K562 (cell line): ENCODE data around the gene DHCR24. TPM values are rescaled to one million over a fixed set of nuclear protein-coding genes. Genes with fewer than 3 reads are reported as not detected.

Source experiments
- ATAC-seq: fragments of 200-7000 bp; cut with Tn5 transposase; 3 replicates; pipeline ENCODE4 v1.9.1; 2020; ENCODE audit warnings: moderate library complexity
- BruUV-seq: library from RNA; stranded (reverse); fragments of 400-500 nt; replicated peaks from 2 replicates; lab custom pipeline; 2021; lab: Mats Ljungman, UMichigan
- CTCF ChIA-PET: fragments of 300-600 bp; formaldehyde crosslinking; extraction: SDS; loops from one replicate; lab custom pipeline; 2021; ENCODE audit warnings: low intra/inter-chr PET ratio; lab: Yijun Ruan, JAX
- POLR2A ChIA-PET: fragments of 300-600, 350-650 bp; sonication (Branson Sonifier 250); formaldehyde crosslinking; extraction: SDS; loops from one replicate; lab custom pipeline; 2021; ENCODE audit warnings: antibody characterized with exemption, inconsistent platforms; lab: Yijun Ruan, JAX
- DNase-seq, 4 experiments: peaks; one replicate each; pipeline versions ENCODE4 v3.0.0 to v3.0.0-alpha.2; 2011 to 2018; ENCODE audit warnings: low spot score in 3 of 4, mixed read lengths in 3 of 4; ENCODE audit errors: extremely low read depth in 1 of 4
- FAIRE-seq: peaks from 2 replicates; lab custom pipeline; 2011; peaks lifted over from hg19 to GRCh38; lab: Jason Lieb, UNC
- H2AFZ ChIP-seq: 2 replicates; pipeline ENCODE4 v1.6.0; 2011; ENCODE audit warnings: low read depth, low read length, control low read depth, inconsistent platforms
- H3K27ac ChIP-seq: fragments of 200-600 bp; 3 replicates; pipeline ENCODE4 v1.8.0; 2011; ENCODE audit warnings: low read depth, mild to moderate bottlenecking, control low read depth, inconsistent platforms, low read length, moderate library complexity, mixed read lengths; ENCODE audit errors: extremely low read depth
- H3K27me3 ChIP-seq, 2 experiments: fragments of 300-600 bp in 1 of 2; 2 replicates in 1 of 2; 3 replicates in 1 of 2; pipeline versions ENCODE4 v1.6.0 to v1.8.0; 2011; ENCODE audit warnings: inconsistent platforms in 2 of 2, low read length in 2 of 2, mild to moderate bottlenecking in 1 of 2, mixed read lengths in 1 of 2, moderate library complexity in 1 of 2; ENCODE audit not compliant: control insufficient read depth in 2 of 2, insufficient read depth in 2 of 2
- H3K36me3 ChIP-seq: fragments of 300-600 bp; 3 replicates; pipeline ENCODE4 v1.8.0; 2011; ENCODE audit warnings: mild to moderate bottlenecking, low read length, inconsistent platforms; ENCODE audit not compliant: control insufficient read depth, insufficient read depth
- H3K4me1 ChIP-seq, 2 experiments: fragments of 200-600 bp in 1 of 2; replicated peaks in 1 of 2; 2 replicates in 1 of 2; 3 replicates in 1 of 2; pipeline versions ENCODE4 v1.5.1 to v1.8.0; 2011; ENCODE audit warnings: inconsistent platforms in 2 of 2, low read length in 2 of 2, mild to moderate bottlenecking in 1 of 2, mixed read lengths in 1 of 2, moderate library complexity in 1 of 2; ENCODE audit not compliant: control insufficient read depth in 2 of 2, insufficient read depth in 2 of 2
- H3K4me2 ChIP-seq: 2 replicates; pipeline ENCODE4 v1.6.1; 2011; ENCODE audit warnings: low read length, control low read depth, inconsistent platforms, mixed read lengths; ENCODE audit not compliant: insufficient read depth
- H3K4me3 ChIP-seq: fragments of 200-600 bp; sonication (generic), shearing (Covaris generic); 2 replicates; pipeline ENCODE4 v1.5.1; 2016; ENCODE audit warnings: control low read depth, inconsistent platforms
- H3K79me2 ChIP-seq: fragments of 200-600 bp; 3 replicates; pipeline ENCODE4 v1.8.0; 2011; ENCODE audit warnings: low read length, inconsistent platforms; ENCODE audit not compliant: control insufficient read depth, insufficient read depth
- H3K9ac ChIP-seq, 2 experiments: 2 replicates each; pipeline versions ENCODE4 v1.6.0 to v1.6.1; 2011; ENCODE audit warnings: low read depth in 2 of 2, low read length in 2 of 2, control low read depth in 1 of 2, inconsistent platforms in 1 of 2, mild to moderate bottlenecking in 1 of 2, mixed read lengths in 1 of 2; ENCODE audit not compliant: insufficient read depth in 1 of 2
- H3K9me1 ChIP-seq: one replicate; pipeline ENCODE4 v1.6.0; 2011; ENCODE audit warnings: inconsistent platforms, mild to moderate bottlenecking, low read length, moderate library complexity; ENCODE audit not compliant: control insufficient read depth, insufficient read depth
- H3K9me3 ChIP-seq: replicated peaks from 2 replicates; pipeline ENCODE4 v1.5.1; 2011; ENCODE audit warnings: low read depth, low read length, inconsistent platforms; ENCODE audit not compliant: control insufficient read depth, insufficient read depth
- H4K20me1 ChIP-seq: replicated peaks from 2 replicates; pipeline ENCODE4 v1.6.1; 2011; ENCODE audit warnings: low read length, inconsistent platforms, mixed read lengths; ENCODE audit not compliant: control insufficient read depth, insufficient read depth
- CAMTA2 ChIP-seq: fragments of 250-450 bp; sonication (Bioruptor Pico); conservative IDR thresholded peaks from 2 replicates; pipeline ENCODE4 v1.5.1; 2022
- FOSL1 ChIP-seq: fragments of 200-800 bp; sonication (Bioruptor generic); conservative IDR thresholded peaks from 2 replicates; pipeline ENCODE4 v1.6.1; 2016; ENCODE audit warnings: missing genetic modification characterization, missing compliant biosample characterization
- FOXK1 ChIP-seq: sonication (generic); formaldehyde crosslinking; IDR thresholded peaks from 2 replicates; pipeline ENCODE4 v1.8.0; 2022; ENCODE audit warnings: missing genetic modification reagents, mild to moderate bottlenecking, borderline replicate concordance
- GATAD2A ChIP-seq: fragments of 450-650 bp; IDR thresholded peaks from 2 replicates; pipeline ENCODE4 v1.6.1; 2017
- HIVEP1 ChIP-seq: fragments of 250-450 bp; sonication (Bioruptor Pico); IDR thresholded peaks from 2 replicates; pipeline ENCODE4 v1.4.0; 2020; ENCODE audit warnings: mild to moderate bottlenecking
- HNRNPL ChIP-seq: fragments of 200-400 bp; formaldehyde crosslinking; IDR thresholded peaks from 2 replicates; pipeline ENCODE4 v1.6.1; 2017; ENCODE audit warnings: low read depth, mild to moderate bottlenecking, low read length
- NCOA2 ChIP-seq, 2 experiments: fragments of 450-650 bp; IDR thresholded peaks; 2 replicates each; pipeline ENCODE4 v1.6.1; 2018; ENCODE audit warnings: mild to moderate bottlenecking in 2 of 2, moderate library complexity in 1 of 2; ENCODE audit not compliant: partially characterized antibody in 2 of 2
- ZNF184 ChIP-seq: sonication (generic); formaldehyde crosslinking; IDR thresholded peaks from 2 replicates; pipeline ENCODE4 v1.5.0; 2020; ENCODE audit warnings: missing genetic modification reagents
- ZNF764 ChIP-seq: fragments of 250-450 bp; sonication (Bioruptor Pico); IDR thresholded peaks from 2 replicates; pipeline ENCODE4 v1.4.0; 2020; ENCODE audit warnings: low read depth, mild to moderate bottlenecking, moderate library complexity
- WGBS: fragments of 100-300 bp; shearing (Covaris generic); methylation state at CpG from one replicate; pipeline ENCODE4 v1.1.6; 2016; ENCODE audit warnings: low coverage, mixed read lengths; ENCODE audit not compliant: insufficient coverage; ENCODE audit errors: missing lambda C conversion rate; 5-methylcytosine and 5-hydroxymethylcytosine counted together
- in situ Hi-C: fragments of 300-500 bp; cut with MboI; formaldehyde crosslinking; loops from 4 replicates; pipeline ENCODE4 v1.15.0; 2018; ENCODE audit warnings: inconsistent platforms, mixed read lengths
- intact Hi-C: fragments of 100-400 bp; cut with micrococcal nuclease; formaldehyde crosslinking; loops from 2 replicates; pipeline ENCODE4 v1.14.2; 2022
- polyA plus RNA-seq, 8 experiments: library from polyadenylated mRNA; depleted of rRNA in 4 of 8; stranded (reverse) in 5 of 8; unstranded in 3 of 8; fragments of >200 nt; fragmentation: Nextera tagmentation in 2 of 8; fragmentation: Illumina TruSeq in 1 of 8; extraction: Ambion mirVana in 2 of 8; extraction: Trizol in 1 of 8; gene quantifications; 2 replicates each; pipeline versions ENCODE4 v1.2.1 to v1.2.3, GENCODE V29; 2011 to 2014; ENCODE audit warnings: inconsistent platforms in 1 of 8, missing spikeins in 1 of 8
- total RNA-seq, 7 experiments: library from RNA; depleted of rRNA in 6 of 7; stranded (reverse); fragments of >200 nt in 6 of 7; fragmentation: Illumina TruSeq in 2 of 7; extraction: Trizol in 2 of 7; gene quantifications; 2 replicates each; pipeline versions ENCODE4 v1.2.1 to v1.2.3, GENCODE V29; 2011 to 2021; ENCODE audit warnings: low replicate concordance in 1 of 7

DHCR24 gene
- total and polyA plus RNA-seq, 9 of the 15 experiments (the other 6 are each of a cell fraction or from before 2014, with no cell fraction given) = 23.4 to 161 (median 79.9) TPM

DNA sequence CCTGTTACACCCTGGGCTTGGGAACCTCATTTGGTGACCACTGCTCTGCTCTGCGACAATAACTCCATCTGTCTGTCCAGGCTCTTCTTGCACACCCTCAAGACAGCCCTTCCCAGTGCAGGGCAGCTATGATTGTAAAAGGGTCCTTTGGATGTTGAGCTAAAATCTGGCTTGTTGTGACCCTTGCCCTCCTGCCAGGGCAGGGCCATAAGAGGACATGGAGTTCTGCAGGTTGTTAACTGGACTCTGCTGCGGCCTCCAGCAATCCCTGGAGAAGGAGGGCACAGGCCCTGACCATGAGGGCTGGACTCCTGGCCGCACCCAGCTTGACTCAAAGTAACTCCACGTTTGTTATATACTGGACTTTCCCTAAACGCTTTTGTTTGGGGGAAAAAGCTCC lies 41.2 kb downstream of the DHCR24 start:
- ChIA-PET POLR2A (interaction anchor here (0.5 to 0.9 kb wide), 3 partner anchors 9 to 59 kb away, joined by 3 to 4 read pairs (median 4); no protein-coding TSS in a partner anchor), CTCF (no interaction called here)
- peaks cover 30% of the 10 kb centered on the region; the same call in 2 of the 3 replicates for H3K36me3 ChIP-seq
- peaks cover 3% of the 10 kb centered on the region for H3K9me1 ChIP-seq
- H2AFZ ChIP-seq = no peak overlapping the region
- 23% methylated on average over 3 of the region's 5 CpGs for WGBS
- no peaks in the 10 kb centered on the region for H3K27me3 ChIP-seq
- no peaks in the 10 kb centered on the region for H3K79me2 ChIP-seq
- ATAC-seq (no peak), FAIRE-seq (no peak), DNase-seq (no peak)
- no peak for TF ChIP-seq HIVEP1 (CRISPR knock-in tag)
- TF ChIP-seq FOSL1 (tag) = no peak
- no peak for TF ChIP-seq ZNF184 (CRISPR knock-in tag)
- no peak for TF ChIP-seq NCOA2 (IDR thresholded peaks at IDR 0.05; ENCODE audit: partially characterized antibody in 2 of 2)
- no peak for TF ChIP-seq GATAD2A
- TF ChIP-seq FOXK1 (CRISPR knock-in tag) = no peak
- TF ChIP-seq HNRNPL = no peak
- TF ChIP-seq CAMTA2 (CRISPR knock-in tag) = no peak
- TF ChIP-seq ZNF764 (CRISPR knock-in tag) = no peak
- in situ Hi-C loops (no loop called here), intact Hi-C loops (no loop called here)
- no peak overlapping the region for H3K9ac ChIP-seq
- no peaks in the 10 kb centered on the region for H3K9me3 ChIP-seq
- no peak overlapping the region for H3K4me2 ChIP-seq
- peaks cover 16% of the 10 kb centered on the region; the same call in 1 of the 2 replicates for H4K20me1 ChIP-seq
- no peak overlapping the region for H3K4me3 ChIP-seq
- H3K27ac ChIP-seq = no peak overlapping the region
- BruUV-seq = no TSS peak
- H3K4me1 ChIP-seq = no peaks in the 10 kb centered on the region
